ENCODE results near the gene SLFN12L. TPM values are rescaled to one million over a fixed set of nuclear protein-coding genes. Genes with fewer than 3 reads are reported as not detected.

Gene SLFN12L
- total and polyA plus RNA-seq, 9 of the 15 experiments (the other 6 are each of a cell fraction or from before 2014, with no cell fraction given), result 0.04 to 0.31 (median 0.08) TPM; not detected in 3

DNA sequence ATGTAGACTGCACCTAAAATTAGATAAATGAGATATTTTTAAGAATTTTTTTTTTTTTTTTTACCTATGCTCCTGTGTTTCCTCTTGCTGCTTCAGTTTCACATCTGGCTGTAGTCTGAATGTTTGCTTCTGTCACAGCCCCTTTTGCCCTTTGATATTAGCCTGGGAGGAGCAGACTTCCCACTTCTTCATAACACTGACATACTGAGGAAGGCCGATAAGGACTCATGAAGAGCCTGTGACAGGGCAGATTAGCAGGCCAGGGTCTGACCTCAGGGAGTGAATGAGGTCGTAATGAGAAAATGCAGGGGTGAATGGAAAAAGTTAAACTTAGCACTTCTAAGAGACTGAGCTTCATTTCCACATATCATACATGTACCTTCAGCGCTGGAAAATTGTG lies 23.2 kb upstream of the SLFN12L start, which contains the start of gene SLFN14 (continued):
- TF ChIP-seq, protein P1, sequence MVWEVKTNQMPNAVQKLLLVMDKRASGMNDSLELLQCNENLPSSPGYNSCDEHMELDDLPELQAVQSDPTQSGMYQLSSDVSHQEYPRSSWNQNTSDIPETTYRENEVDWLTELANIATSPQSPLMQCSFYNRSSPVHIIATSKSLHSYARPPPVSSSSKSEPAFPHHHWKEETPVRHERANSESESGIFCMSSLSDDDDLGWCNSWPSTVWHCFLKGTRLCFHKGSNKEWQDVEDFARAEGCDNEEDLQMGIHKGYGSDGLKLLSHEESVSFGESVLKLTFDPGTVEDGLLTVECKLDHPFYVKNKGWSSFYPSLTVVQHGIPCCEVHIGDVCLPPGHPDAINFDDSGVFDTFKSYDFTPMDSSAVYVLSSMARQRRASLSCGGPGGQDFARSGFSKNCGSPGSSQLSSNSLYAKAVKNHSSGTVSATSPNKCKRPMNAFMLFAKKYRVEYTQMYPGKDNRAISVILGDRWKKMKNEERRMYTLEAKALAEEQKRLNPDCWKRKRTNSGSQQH (CRISPR knock-in tag; IDR thresholded peaks at IDR 0.05), result 0 out of 2 replicates have a peak, but pooled peaks have one; percentile 61
- no peak for TF ChIP-seq SAFB2 (IDR thresholded peaks at IDR 0.05; ENCODE audit: borderline replicate concordance, low read depth, low read length, severe bottlenecking)
- no peak for TF ChIP-seq IFI16 (CRISPR knock-in tag; IDR thresholded peaks at IDR 0.05)
- TF ChIP-seq ZC3H4 (CRISPR knock-in tag; IDR thresholded peaks at IDR 0.05; ENCODE audit: borderline replicate concordance), result no peak
- TF ChIP-seq, protein P2, sequence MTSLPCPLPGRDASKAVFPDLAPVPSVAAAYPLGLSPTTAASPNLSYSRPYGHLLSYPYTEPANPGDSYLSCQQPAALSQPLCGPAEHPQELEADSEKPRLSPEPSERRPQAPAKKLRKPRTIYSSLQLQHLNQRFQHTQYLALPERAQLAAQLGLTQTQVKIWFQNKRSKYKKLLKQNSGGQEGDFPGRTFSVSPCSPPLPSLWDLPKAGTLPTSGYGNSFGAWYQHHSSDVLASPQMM (CRISPR knock-in tag; IDR thresholded peaks at IDR 0.05), result no peak
- TF ChIP-seq FIP1L1 (IDR thresholded peaks at IDR 0.05; ENCODE audit: low read depth, low read length, poor library complexity, severe bottlenecking), result no peak
- no peak for TF ChIP-seq ZNF77 (CRISPR knock-in tag; IDR thresholded peaks at IDR 0.05)
- TF ChIP-seq NR3C1 (CRISPR knock-in tag; IDR thresholded peaks at IDR 0.05), result no peak
- peak; percentile 99 for TF ChIP-seq PML (IDR thresholded peaks at IDR 0.05; ENCODE audit: low read length)
- TF ChIP-seq SMARCB1 (IDR thresholded peaks at IDR 0.05; ENCODE audit: insufficient read length, low read depth), result no peak
- peak; percentile 63; the same call in 1 of the 2 replicates for TF ChIP-seq CTBP1 (IDR thresholded peaks at IDR 0.05; ENCODE audit: borderline replicate concordance)
- no peak for TF ChIP-seq FOXP1 (CRISPR knock-in tag; IDR thresholded peaks at IDR 0.05)
- no peak for TF ChIP-seq TAF15 (IDR thresholded peaks at IDR 0.05; ENCODE audit: low read depth, low read length)
- TF ChIP-seq PRMT5 (CRISPR knock-in tag; IDR thresholded peaks at IDR 0.05), result no peak
- no peak for TF ChIP-seq RBBP5 (IDR thresholded peaks at IDR 0.05; ENCODE audit: borderline replicate concordance, insufficient read depth, low read length, poor library complexity, severe bottlenecking)
- TF ChIP-seq, protein P3, sequence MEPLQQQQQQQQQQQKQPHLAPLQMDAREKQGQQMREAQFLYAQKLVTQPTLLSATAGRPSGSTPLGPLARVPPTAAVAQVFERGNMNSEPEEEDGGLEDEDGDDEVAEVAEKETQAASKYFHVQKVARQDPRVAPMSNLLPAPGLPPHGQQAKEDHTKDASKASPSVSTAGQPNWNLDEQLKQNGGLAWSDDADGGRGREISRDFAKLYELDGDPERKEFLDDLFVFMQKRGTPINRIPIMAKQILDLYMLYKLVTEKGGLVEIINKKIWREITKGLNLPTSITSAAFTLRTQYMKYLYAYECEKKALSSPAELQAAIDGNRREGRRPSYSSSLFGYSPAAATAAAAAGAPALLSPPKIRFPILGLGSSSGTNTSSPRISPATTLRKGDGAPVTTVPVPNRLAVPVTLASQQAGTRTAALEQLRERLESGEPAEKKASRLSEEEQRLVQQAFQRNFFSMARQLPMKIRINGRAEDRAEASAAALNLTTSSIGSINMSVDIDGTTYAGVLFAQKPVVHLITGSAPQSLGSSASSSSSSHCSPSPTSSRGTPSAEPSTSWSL (CRISPR knock-in tag; IDR thresholded peaks at IDR 0.05; ENCODE audit: borderline replicate concordance), result no peak
- no peak for TF ChIP-seq CEBPB (tag; IDR thresholded peaks at IDR 0.05)
- no peak for TF ChIP-seq NFIX (CRISPR knock-in tag; IDR thresholded peaks at IDR 0.05; ENCODE audit: low read depth)
- no peak for TF ChIP-seq NR4A1 (CRISPR knock-in tag; IDR thresholded peaks at IDR 0.05)
- no peak for TF ChIP-seq NR4A1 (tag; IDR thresholded peaks at IDR 0.05)
- TF ChIP-seq KLF13 (tag; IDR thresholded peaks at IDR 0.05; ENCODE audit: borderline replicate concordance, low read depth), result no peak
- TF ChIP-seq, protein P4, sequence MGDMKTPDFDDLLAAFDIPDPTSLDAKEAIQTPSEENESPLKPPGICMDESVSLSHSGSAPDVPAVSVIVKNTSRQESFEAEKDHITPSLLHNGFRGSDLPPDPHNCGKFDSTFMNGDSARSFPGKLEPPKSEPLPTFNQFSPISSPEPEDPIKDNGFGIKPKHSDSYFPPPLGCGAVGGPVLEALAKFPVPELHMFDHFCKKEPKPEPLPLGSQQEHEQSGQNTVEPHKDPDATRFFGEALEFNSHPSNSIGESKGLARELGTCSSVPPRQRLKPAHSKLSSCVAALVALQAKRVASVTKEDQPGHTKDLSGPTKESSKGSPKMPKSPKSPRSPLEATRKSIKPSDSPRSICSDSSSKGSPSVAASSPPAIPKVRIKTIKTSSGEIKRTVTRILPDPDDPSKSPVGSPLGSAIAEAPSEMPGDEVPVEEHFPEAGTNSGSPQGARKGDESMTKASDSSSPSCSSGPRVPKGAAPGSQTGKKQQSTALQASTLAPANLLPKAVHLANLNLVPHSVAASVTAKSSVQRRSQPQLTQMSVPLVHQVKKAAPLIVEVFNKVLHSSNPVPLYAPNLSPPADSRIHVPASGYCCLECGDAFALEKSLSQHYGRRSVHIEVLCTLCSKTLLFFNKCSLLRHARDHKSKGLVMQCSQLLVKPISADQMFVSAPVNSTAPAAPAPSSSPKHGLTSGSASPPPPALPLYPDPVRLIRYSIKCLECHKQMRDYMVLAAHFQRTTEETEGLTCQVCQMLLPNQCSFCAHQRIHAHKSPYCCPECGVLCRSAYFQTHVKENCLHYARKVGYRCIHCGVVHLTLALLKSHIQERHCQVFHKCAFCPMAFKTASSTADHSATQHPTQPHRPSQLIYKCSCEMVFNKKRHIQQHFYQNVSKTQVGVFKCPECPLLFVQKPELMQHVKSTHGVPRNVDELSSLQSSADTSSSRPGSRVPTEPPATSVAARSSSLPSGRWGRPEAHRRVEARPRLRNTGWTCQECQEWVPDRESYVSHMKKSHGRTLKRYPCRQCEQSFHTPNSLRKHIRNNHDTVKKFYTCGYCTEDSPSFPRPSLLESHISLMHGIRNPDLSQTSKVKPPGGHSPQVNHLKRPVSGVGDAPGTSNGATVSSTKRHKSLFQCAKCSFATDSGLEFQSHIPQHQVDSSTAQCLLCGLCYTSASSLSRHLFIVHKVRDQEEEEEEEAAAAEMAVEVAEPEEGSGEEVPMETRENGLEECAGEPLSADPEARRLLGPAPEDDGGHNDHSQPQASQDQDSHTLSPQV (IDR thresholded peaks at IDR 0.05), result 0 out of 2 replicates have a peak, but pooled peaks have one; percentile 43
- no peak for TF ChIP-seq ZNF764 (CRISPR knock-in tag; IDR thresholded peaks at IDR 0.05; ENCODE audit: low read depth)

Data from K562 (cell line).